AG04450 (cell line): ENCODE data around the gene CCDC175. TPM values are rescaled to one million over a fixed set of nuclear protein-coding genes. Genes with fewer than 3 reads are reported as not detected.

Experiments
- CTCF ChIA-PET: fragments of 300-600, 350-600 bp; formaldehyde crosslinking; extraction: SDS; loops from one replicate; lab custom pipeline; 2022; ENCODE audit warnings: antibody characterized with exemption, inconsistent platforms; lab: Charles Lee
- POLR2A ChIA-PET: fragments of 350-600 bp; formaldehyde crosslinking; extraction: SDS; loops from one replicate; lab custom pipeline; 2021; ENCODE audit warnings: antibody characterized with exemption, inconsistent platforms; lab: Yijun Ruan, JAX
- DNase-seq: peaks from one replicate; pipeline ENCODE4 v3.0.0-alpha.2; 2011; ENCODE audit warnings: low read depth, low spot score
- H3K27ac ChIP-seq: one replicate; pipeline ENCODE4 v1.5.1; 2012; ENCODE audit warnings: low read depth, low read length, control low read depth
- H3K27me3 ChIP-seq: one replicate; pipeline ENCODE4 v1.6.0; 2012; ENCODE audit warnings: low read length; ENCODE audit not compliant: control insufficient read depth, insufficient read depth
- H3K4me3 ChIP-seq: 2 replicates; pipeline ENCODE4 v1.5.1; 2011; ENCODE audit warnings: mild to moderate bottlenecking, low read depth, low read length, control low read depth
- H3K9me3 ChIP-seq: 2 replicates; pipeline ENCODE4 v1.5.1; 2012; ENCODE audit warnings: low read length; ENCODE audit not compliant: control insufficient read depth, insufficient read depth
- CTCF ChIP-seq: IDR thresholded peaks from 2 replicates; pipeline ENCODE4 v1.5.1; 2011; ENCODE audit warnings: low read depth, low read length, control low read depth, inconsistent platforms
- polyA plus RNA-seq: library from polyadenylated mRNA; depleted of rRNA; stranded (reverse); fragments of >200 nt; gene quantifications from 2 replicates; pipeline ENCODE4 v1.2.3, GENCODE V29; 2011

Gene CCDC175
- polyA plus RNA-seq, 1 experiment = not detected

GRCh38 chr14:59600211-59600945 lies 23.8 kb upstream of the CCDC175 start:
- Histone ChIP-seq H3K9me3 (no peaks in the 10 kb centered on the region), H3K4me3 (no peak overlapping the region), H3K27ac (no peak overlapping the region), H3K27me3 (no peaks in the 10 kb centered on the region)
- TF ChIP-seq CTCF = no peak
- DNase-seq = no peak
- ChIA-PET POLR2A (no interaction called here), CTCF (interaction anchor here (1.2 to 1.8 kb wide), 2 partner anchors 23 to 93 kb away, joined by 3 to 7 read pairs; partner anchors contain the start of gene CCDC175)

GRCh38 chr14:59595071-59595470 lies 18.5 kb upstream of the CCDC175 start:
- Histone ChIP-seq H3K27me3 (no peaks in the 10 kb centered on the region), H3K27ac (no peak overlapping the region), H3K4me3 (no peak overlapping the region), H3K9me3 (no peaks in the 10 kb centered on the region; the same call in 1 of the 2 replicates)
- POLR2A ChIA-PET = no interaction called here
- TF ChIP-seq CTCF = no peak
- DNase-seq = no peak
- CTCF ChIA-PET = no interaction called here

- Histone ChIP-seq H3K4me3 (no peak overlapping the region), H3K27ac (no peak overlapping the region), H3K9me3 (no peaks in the 10 kb centered on the region; the same call in 1 of the 2 replicates), H3K27me3 (no peaks in the 10 kb centered on the region)
- DNase-seq = no peak
- ChIA-PET CTCF (interaction anchor here (2.1 kb wide), 1 partner anchor 15 kb away, joined by 9 read pairs; the partner anchor contains the start of gene CCDC175), POLR2A (no interaction called here)
- no peak for TF ChIP-seq CTCF
These were observed 15.2 kb upstream of the CCDC175 start for GRCh38 chr14:59591641-59592370.

- no peak overlapping the region for H3K4me3 ChIP-seq
- H3K9me3 ChIP-seq = no peaks in the 10 kb centered on the region; the same call in 1 of the 2 replicates
- DNase-seq = no peak
- ChIA-PET CTCF (interaction anchor here (1.1 kb wide), 1 partner anchor 12 kb away, joined by 4 read pairs; the partner anchor contains the start of gene CCDC175), POLR2A (no interaction called here)
- no peak for TF ChIP-seq CTCF
- no peaks in the 10 kb centered on the region for H3K27me3 ChIP-seq
- no peak overlapping the region for H3K27ac ChIP-seq
These were observed 11.5 kb upstream of the CCDC175 start for GRCh38 chr14:59588101-59588500.
